Calu3 (cell line): ENCODE measurements around the gene HTR2C. TPM values are rescaled to one million over a fixed set of nuclear protein-coding genes. Genes with fewer than 3 reads are reported as not detected.
"Not testable (repeated sequence)": the region's sequence is repeated elsewhere in the genome, so short reads cannot be mapped to it uniquely, and the experiment has no call there.

Source experiments
- BruUV-seq: library from RNA; stranded (reverse); fragments of 400-500 nt; replicated peaks from 2 replicates; lab custom pipeline; 2021; lab: Mats Ljungman, UMichigan
- CTCF ChIA-PET: fragments of 300-600 bp; sonication (Branson Sonifier 250); formaldehyde crosslinking; loops from one replicate; lab custom pipeline; 2022; ENCODE audit warnings: antibody characterized with exemption; lab: Charles Lee
- DNase-seq: peaks from one replicate; pipeline ENCODE4 v3.0.0; 2022
- H3K27ac Mint-ChIP-seq: one replicate; pipeline ENCODE4 v1.8.0; 2022; ENCODE audit warnings: mixed read lengths; ENCODE audit not compliant: unreplicated experiment
- H3K27me3 Mint-ChIP-seq: one replicate; pipeline ENCODE4 v1.8.0; 2022; ENCODE audit warnings: mixed read lengths; ENCODE audit not compliant: unreplicated experiment
- H3K36me3 Mint-ChIP-seq: one replicate; pipeline ENCODE4 v1.8.0; 2022; ENCODE audit warnings: mild to moderate bottlenecking, moderate library complexity, mixed read lengths; ENCODE audit not compliant: insufficient read depth, unreplicated experiment
- H3K4me1 Mint-ChIP-seq: one replicate; pipeline ENCODE4 v1.8.0; 2022; ENCODE audit warnings: mild to moderate bottlenecking, low read depth, mixed read lengths; ENCODE audit not compliant: unreplicated experiment
- H3K4me3 Mint-ChIP-seq: one replicate; pipeline ENCODE4 v1.8.0; 2022; ENCODE audit warnings: mild to moderate bottlenecking, low read depth, moderate library complexity, mixed read lengths; ENCODE audit not compliant: unreplicated experiment
- H3K9me3 Mint-ChIP-seq: one replicate; pipeline ENCODE4 v1.8.0; 2022; ENCODE audit warnings: low read depth, mixed read lengths; ENCODE audit not compliant: unreplicated experiment
- CTCF ChIP-seq: fragments of 200-600 bp; IDR thresholded peaks from one replicate; pipeline ENCODE4 v1.8.0; 2022; ENCODE audit warnings: antibody characterized with exemption; ENCODE audit not compliant: unreplicated experiment
- intact Hi-C: fragments of 100-400 bp; cut with micrococcal nuclease; formaldehyde crosslinking; loops from one replicate; pipeline ENCODE4 v1.10.0; 2022; ENCODE audit not compliant: unreplicated experiment
- total RNA-seq: library from RNA; stranded (reverse); gene quantifications from 2 replicates; pipeline ENCODE4 v1.2.3, GENCODE V29; 2022

Gene HTR2C
- total RNA-seq, 1 experiment from 2014 or later: not detected

DNA sequence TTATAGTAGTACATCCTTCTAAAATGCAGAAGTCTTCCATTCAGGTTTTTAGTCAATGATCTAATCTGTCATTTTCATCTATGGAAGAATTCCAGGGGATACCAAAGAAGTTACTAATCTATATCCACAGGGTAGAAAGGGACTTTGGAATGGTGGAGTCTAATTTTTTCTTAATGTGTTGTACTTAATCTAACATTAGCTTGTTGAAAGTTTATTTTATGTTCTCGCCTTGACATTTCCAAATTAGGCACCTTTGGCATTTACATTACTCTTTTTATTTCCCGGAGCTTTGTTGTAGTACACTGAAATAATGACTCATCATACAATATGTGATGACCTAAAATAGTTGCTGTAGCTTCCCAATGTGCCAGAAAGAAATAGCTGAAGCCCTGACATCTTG, 91.5 kb downstream of the HTR2C start:
- H3K4me1 Mint-ChIP-seq: no peaks in the 10 kb centered on the region
- no peak overlapping the region for H3K4me3 Mint-ChIP-seq
- intact Hi-C loops: no loop called here
- H3K27me3 Mint-ChIP-seq: no peaks in the 10 kb centered on the region
- DNase-seq: no peak
- H3K27ac Mint-ChIP-seq: no peak overlapping the region
- CTCF ChIA-PET: interaction anchor here (0.7 kb wide), 2 partner anchors 8 to 1692 kb away, joined by 3 to 6 read pairs; no protein-coding TSS in a partner anchor
- no peak for TF ChIP-seq CTCF
- BruUV-seq: no TSS peak
- no peaks in the 10 kb centered on the region for H3K36me3 Mint-ChIP-seq
- no peaks in the 10 kb centered on the region for H3K9me3 Mint-ChIP-seq

DNA sequence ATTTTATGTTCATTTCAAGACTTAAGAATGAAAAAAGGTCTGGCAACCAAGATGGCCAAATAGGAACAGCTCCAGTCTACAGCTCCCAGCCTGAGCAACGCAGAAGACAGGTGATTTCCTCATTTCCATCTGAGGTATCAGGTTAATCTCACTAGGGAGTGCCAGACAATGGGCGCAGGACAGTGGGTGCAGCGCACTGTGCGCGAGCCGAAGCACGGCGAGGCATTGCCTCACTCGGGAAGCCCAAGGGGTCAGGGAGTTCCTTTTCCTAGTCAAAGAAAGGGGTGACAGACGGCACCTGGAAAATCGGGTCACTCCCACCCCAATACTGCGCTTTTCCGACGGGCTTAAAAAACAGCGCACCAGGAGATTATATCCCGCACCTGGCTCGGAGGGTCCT, 116.6 kb downstream of the HTR2C start:
- H3K4me1 Mint-ChIP-seq, intact Hi-C loops, H3K9me3 Mint-ChIP-seq, H3K27me3 Mint-ChIP-seq, BruUV-seq, CTCF ChIA-PET, H3K4me3 Mint-ChIP-seq, DNase-seq, H3K36me3 Mint-ChIP-seq, H3K27ac Mint-ChIP-seq: not testable (repeated sequence)

DNA sequence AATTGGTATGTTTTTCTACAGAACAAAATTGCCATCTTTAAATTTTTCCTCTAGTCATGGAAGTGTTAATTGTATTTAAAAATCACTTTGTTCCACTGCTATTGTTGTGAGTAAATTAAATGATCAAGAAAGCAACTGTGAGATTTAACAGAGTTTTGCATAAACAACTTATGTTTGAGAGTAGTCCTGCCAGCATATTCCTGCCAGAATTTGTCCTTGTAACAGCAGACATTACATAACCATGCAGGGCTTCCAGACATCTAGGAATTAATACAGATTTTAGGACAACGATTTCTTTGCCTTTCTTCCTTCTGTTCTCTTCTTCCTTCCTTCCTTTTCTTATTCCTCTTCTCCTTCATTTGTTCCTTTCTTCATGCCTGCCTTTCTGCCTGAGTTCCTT, 125.5 kb downstream of the HTR2C start:
- BruUV-seq: no TSS peak
- DNase-seq: no peak
- Mint-ChIP-seq H3K27me3 (no peaks in the 10 kb centered on the region), H3K9me3 (no peaks in the 10 kb centered on the region), H3K4me1 (no peaks in the 10 kb centered on the region), H3K36me3 (no peaks in the 10 kb centered on the region), H3K27ac (no peak overlapping the region), H3K4me3 (no peak overlapping the region)
- CTCF ChIA-PET: no interaction called here
- TF ChIP-seq CTCF: no peak
- intact Hi-C loops: no loop called here

GRCh38 chrX:114710571-114710970, 126.7 kb downstream of the HTR2C start:
- BruUV-seq: no TSS peak
- intact Hi-C loops: no loop called here
- CTCF ChIA-PET: interaction anchor here (1.1 kb wide), 1 partner anchor 12 kb away, joined by 3 read pairs; no protein-coding TSS in a partner anchor
- no peak for TF ChIP-seq CTCF
- H3K36me3 Mint-ChIP-seq: no peaks in the 10 kb centered on the region
- no peaks in the 10 kb centered on the region for H3K9me3 Mint-ChIP-seq
- H3K4me1 Mint-ChIP-seq: no peaks in the 10 kb centered on the region
- no peak for DNase-seq
- H3K4me3 Mint-ChIP-seq: no peak overlapping the region
- H3K27ac Mint-ChIP-seq: no peak overlapping the region
- no peaks in the 10 kb centered on the region for H3K27me3 Mint-ChIP-seq

GRCh38 chrX:114712466-114712865, 128.6 kb downstream of the HTR2C start:
- no peaks in the 10 kb centered on the region for H3K9me3 Mint-ChIP-seq
- no peaks in the 10 kb centered on the region for H3K27me3 Mint-ChIP-seq
- DNase-seq: no peak
- no peak overlapping the region for H3K4me3 Mint-ChIP-seq
- no peaks in the 10 kb centered on the region for H3K36me3 Mint-ChIP-seq
- no peaks in the 10 kb centered on the region for H3K4me1 Mint-ChIP-seq
- CTCF ChIA-PET: no interaction called here
- intact Hi-C loops: no loop called here
- no TSS peak for BruUV-seq
- no peak overlapping the region for H3K27ac Mint-ChIP-seq
- TF ChIP-seq CTCF: no peak
